Astrocyte (in vitro differentiated cells and primary cell): ENCODE data around the gene MTTP. TPM values are rescaled to one million over a fixed set of nuclear protein-coding genes. Genes with fewer than 3 reads are reported as not detected.

ENCODE experiments used
- DNase-seq: peaks from one replicate; pipeline ENCODE4 v3.0.0-alpha.2; 2010; ENCODE audit warnings: low read depth
- FAIRE-seq: peaks from 2 replicates; lab custom pipeline; 2011; peaks lifted over from hg19 to GRCh38; lab: Jason Lieb, UNC
- H2AFZ ChIP-seq: 2 replicates; pipeline ENCODE4 v1.6.0; 2012; ENCODE audit warnings: low read depth, low read length, inconsistent platforms
- H3K27ac ChIP-seq: 2 replicates; pipeline ENCODE4 v1.5.1; 2011; ENCODE audit warnings: low read depth, low read length, inconsistent platforms
- H3K27me3 ChIP-seq: 2 replicates; pipeline ENCODE4 v1.6.0; 2011; ENCODE audit warnings: low read length, inconsistent platforms; ENCODE audit not compliant: insufficient read depth
- H3K36me3 ChIP-seq: 2 replicates; pipeline ENCODE4 v1.5.1; 2011; ENCODE audit warnings: low read length, inconsistent platforms; ENCODE audit not compliant: insufficient read depth
- H3K4me1 ChIP-seq: 2 replicates; pipeline ENCODE4 v1.5.1; 2011; ENCODE audit warnings: low read length, inconsistent platforms; ENCODE audit not compliant: insufficient read depth
- H3K4me2 ChIP-seq: 2 replicates; pipeline ENCODE4 v1.6.0; 2012; ENCODE audit warnings: low read length, inconsistent platforms
- H3K4me3 ChIP-seq: 2 replicates; pipeline ENCODE4 v1.5.1; 2011; ENCODE audit warnings: low read depth, mild to moderate bottlenecking, low read length, inconsistent platforms; ENCODE audit not compliant: insufficient read depth
- H3K79me2 ChIP-seq: 2 replicates; pipeline ENCODE4 v1.6.0; 2012; ENCODE audit warnings: mild to moderate bottlenecking, low read length, inconsistent platforms; ENCODE audit not compliant: insufficient read depth
- H3K9ac ChIP-seq: 2 replicates; pipeline ENCODE4 v1.6.0; 2012; ENCODE audit warnings: mild to moderate bottlenecking, low read length, inconsistent platforms
- H3K9me3 ChIP-seq: 2 replicates; pipeline ENCODE4 v1.5.1; 2012; ENCODE audit warnings: low read depth, mild to moderate bottlenecking, low read length, inconsistent platforms; ENCODE audit not compliant: insufficient read depth
- H4K20me1 ChIP-seq: 2 replicates; pipeline ENCODE4 v1.6.0; 2012; ENCODE audit warnings: low read length, inconsistent platforms; ENCODE audit not compliant: insufficient read depth
- H3K27ac Mint-ChIP-seq: one replicate; pipeline ENCODE4 v1.8.0; 2021; ENCODE audit warnings: mild to moderate bottlenecking, mixed read lengths; ENCODE audit not compliant: unreplicated experiment
- H3K27me3 Mint-ChIP-seq: one replicate; pipeline ENCODE4 v1.8.0; 2021; ENCODE audit warnings: low read depth, mixed read lengths; ENCODE audit not compliant: unreplicated experiment
- H3K36me3 Mint-ChIP-seq: one replicate; pipeline ENCODE4 v1.8.0; 2021; ENCODE audit warnings: low read depth, mixed read lengths; ENCODE audit not compliant: unreplicated experiment
- H3K4me1 Mint-ChIP-seq: one replicate; pipeline ENCODE4 v1.8.0; 2021; ENCODE audit warnings: low read depth, mixed read lengths; ENCODE audit not compliant: unreplicated experiment
- H3K4me3 Mint-ChIP-seq: one replicate; pipeline ENCODE4 v1.8.0; 2021; ENCODE audit warnings: mild to moderate bottlenecking, moderate library complexity, mixed read lengths; ENCODE audit not compliant: unreplicated experiment
- H3K9me3 Mint-ChIP-seq: one replicate; pipeline ENCODE4 v1.8.0; 2021; ENCODE audit warnings: mild to moderate bottlenecking, mixed read lengths; ENCODE audit not compliant: unreplicated experiment
- CTCF ChIP-seq: IDR thresholded peaks from 2 replicates; pipeline ENCODE4 v1.5.1; 2011; ENCODE audit warnings: low read depth, mild to moderate bottlenecking, inconsistent platforms, low read length, moderate library complexity; ENCODE audit not compliant: insufficient read depth
- EZH2 ChIP-seq: IDR thresholded peaks from 2 replicates; pipeline ENCODE4 v1.6.1; 2012; ENCODE audit warnings: mild to moderate bottlenecking, low read length, inconsistent platforms; ENCODE audit not compliant: insufficient read depth
- total RNA-seq: library from RNA; stranded (reverse); gene quantifications from 2 replicates; pipeline ENCODE4 v1.2.1, GENCODE V29; 2021

Gene MTTP
- total RNA-seq, 1 donor from 2014 or later = 0.41 TPM

GRCh38 chr4:99651811-99652485 is 77.3 kb downstream of the MTTP start:
- H3K27ac ChIP-seq = no peak overlapping the region
- peaks cover 13% of the 10 kb centered on the region for H3K27me3 Mint-ChIP-seq
- no peaks in the 10 kb centered on the region for H3K36me3 ChIP-seq
- H3K4me1 ChIP-seq = peaks cover 8% of the 10 kb centered on the region
- H3K4me2 ChIP-seq = no peak overlapping the region
- H4K20me1 ChIP-seq = no peaks in the 10 kb centered on the region
- no peak overlapping the region for H3K4me3 Mint-ChIP-seq
- no peak overlapping the region for H3K9ac ChIP-seq
- no peak for DNase-seq
- H2AFZ ChIP-seq = no peak overlapping the region
- no peaks in the 10 kb centered on the region for H3K9me3 ChIP-seq
- H3K4me1 Mint-ChIP-seq = no peaks in the 10 kb centered on the region
- TF ChIP-seq EZH2 (no peak), CTCF (no peak)
- FAIRE-seq = no peak
- no peaks in the 10 kb centered on the region for H3K36me3 Mint-ChIP-seq
- H3K27me3 ChIP-seq = no peaks in the 10 kb centered on the region
- peaks cover 3% of the 10 kb centered on the region for H3K9me3 Mint-ChIP-seq
- H3K79me2 ChIP-seq = no peaks in the 10 kb centered on the region
- no peak overlapping the region for H3K27ac Mint-ChIP-seq
- no peak overlapping the region for H3K4me3 ChIP-seq

GRCh38 chr4:99652596-99653436 is 78.2 kb downstream of the MTTP start:
- H2AFZ ChIP-seq = no peak overlapping the region
- H3K27ac Mint-ChIP-seq = no peak overlapping the region

More at GRCh38 chr4:99652596-99653436, 78.2 kb downstream of the MTTP start:
- Mint-ChIP-seq H3K36me3 (no peaks in the 10 kb centered on the region), H3K27me3 (peaks cover 13% of the 10 kb centered on the region), H3K4me3 (no peak overlapping the region), H3K4me1 (no peaks in the 10 kb centered on the region), H3K9me3 (peaks cover 3% of the 10 kb centered on the region)
- no peaks in the 10 kb centered on the region for H3K36me3 ChIP-seq
- no peaks in the 10 kb centered on the region for H3K79me2 ChIP-seq
- no peak for TF ChIP-seq CTCF
- TF ChIP-seq EZH2 = no peak
- no peak for DNase-seq
- no peaks in the 10 kb centered on the region for H3K27me3 ChIP-seq
- no peak for FAIRE-seq
- no peaks in the 10 kb centered on the region for H4K20me1 ChIP-seq
- no peak overlapping the region for H3K4me2 ChIP-seq
- H3K9ac ChIP-seq = no peak overlapping the region
- H3K4me3 ChIP-seq = no peak overlapping the region
- peaks cover 8% of the 10 kb centered on the region for H3K4me1 ChIP-seq
- H3K9me3 ChIP-seq = no peaks in the 10 kb centered on the region
- no peak overlapping the region for H3K27ac ChIP-seq
